Progenitor cell of endocrine pancreas (in vitro differentiated cells): ENCODE data around the gene RXRA. TPM values are rescaled to one million over a fixed set of nuclear protein-coding genes. Genes with fewer than 3 reads are reported as not detected.
A peak's percentile ranks its signal among the peaks of the same experiment; 100 is the strongest.

Experiments
- DNase-seq: peaks from one replicate; pipeline ENCODE4 v3.0.0; 2021; ENCODE audit warnings: low spot score; ENCODE audit not compliant: unreplicated experiment
- H3K27ac Mint-ChIP-seq: 2 replicates; pipeline ENCODE4 v1.8.0; 2021; ENCODE audit warnings: mild to moderate bottlenecking, moderate library complexity, mixed read lengths
- H3K27me3 Mint-ChIP-seq: 2 replicates; pipeline ENCODE4 v1.8.0; 2021; ENCODE audit warnings: mixed read lengths
- H3K36me3 Mint-ChIP-seq: 2 replicates; pipeline ENCODE4 v1.8.0; 2022; ENCODE audit warnings: mixed read lengths; ENCODE audit not compliant: insufficient read depth
- H3K4me1 Mint-ChIP-seq: 2 replicates; pipeline ENCODE4 v1.8.0; 2021; ENCODE audit warnings: low read depth, mixed read lengths
- H3K4me3 Mint-ChIP-seq: 2 replicates; pipeline ENCODE4 v1.8.0; 2021; ENCODE audit warnings: low read depth, mild to moderate bottlenecking, moderate library complexity, mixed read lengths
- H3K9me3 Mint-ChIP-seq: 2 replicates; pipeline ENCODE4 v1.8.0; 2021; ENCODE audit warnings: low read depth, mixed read lengths
- CTCF ChIP-seq: fragments of 200-600 bp; sonication (generic); IDR thresholded peaks from one replicate; pipeline ENCODE4 v1.5.0; 2021; ENCODE audit warnings: antibody characterized with exemption, mild to moderate bottlenecking; ENCODE audit not compliant: unreplicated experiment
- total RNA-seq: library from RNA; stranded (reverse); gene quantifications from 2 replicates; pipeline ENCODE4 v1.2.1, GENCODE V29; 2021

The RXRA gene
- total RNA-seq, 1 donor from 2014 or later, result 64.8 TPM

DNA sequence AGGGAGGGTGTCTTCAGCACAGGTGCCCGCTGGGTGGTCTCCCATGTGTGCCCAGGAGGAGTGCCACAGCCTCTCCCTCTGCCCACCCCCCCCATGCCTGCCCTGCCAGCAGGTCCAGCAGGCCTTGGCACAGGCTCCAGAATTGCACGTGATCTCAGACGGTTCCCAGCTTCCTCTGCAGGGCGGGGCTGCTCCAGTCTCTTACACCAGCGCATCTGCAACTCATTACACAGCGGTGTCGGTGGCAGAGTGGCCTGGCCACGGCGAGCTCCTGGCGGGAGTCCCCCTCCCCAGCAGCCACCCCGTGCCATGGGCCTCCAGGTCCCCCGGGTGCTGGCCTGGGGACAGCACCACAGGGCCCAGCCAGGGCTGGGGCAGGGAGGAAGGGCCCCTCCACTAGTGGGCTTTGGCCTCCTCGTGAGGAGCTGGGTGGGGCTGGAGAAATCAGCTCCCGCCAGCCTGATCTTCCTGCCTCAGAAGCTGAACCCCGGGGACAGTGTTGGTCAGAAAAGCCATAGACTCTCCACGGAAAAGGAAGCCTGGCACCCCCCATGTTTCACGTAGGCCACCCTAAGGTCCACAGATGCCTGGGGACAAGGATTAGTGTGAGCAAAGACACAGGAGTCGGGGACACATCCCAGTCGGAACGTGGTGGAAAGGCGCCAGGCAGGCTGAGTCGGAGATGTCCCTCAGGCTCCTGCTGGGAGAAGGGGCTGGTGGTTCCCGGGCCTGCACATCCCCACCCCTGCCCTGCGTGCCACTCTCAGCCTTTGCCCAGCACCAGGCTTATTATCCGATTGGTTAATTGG is 40.2 kb downstream of the RXRA start:
- no peak for TF ChIP-seq CTCF
- Mint-ChIP-seq H3K9me3 (no peaks in the 10 kb centered on the region), H3K4me1 (peaks cover 16% of the 10 kb centered on the region), H3K36me3 (no peaks in the 10 kb centered on the region), H3K27ac (peak overlapping the region; percentile 71), H3K27me3 (no peaks in the 10 kb centered on the region), H3K4me3 (no peak overlapping the region)
- no peak for DNase-seq

GRCh38 chr9:134367061-134367460 is 40.8 kb downstream of the RXRA start:
- no peak for TF ChIP-seq CTCF
- H3K36me3 Mint-ChIP-seq, result no peaks in the 10 kb centered on the region
- no peaks in the 10 kb centered on the region for H3K27me3 Mint-ChIP-seq
- DNase-seq, result no peak
- H3K27ac Mint-ChIP-seq, result peak overlapping the region; percentile 71
- H3K9me3 Mint-ChIP-seq, result no peaks in the 10 kb centered on the region
- no peak overlapping the region for H3K4me3 Mint-ChIP-seq
- H3K4me1 Mint-ChIP-seq, result peaks cover 16% of the 10 kb centered on the region

GRCh38 chr9:134367791-134368490 is 41.7 kb downstream of the RXRA start:
- H3K9me3 Mint-ChIP-seq, result no peaks in the 10 kb centered on the region
- H3K4me3 Mint-ChIP-seq, result no peak overlapping the region
- TF ChIP-seq CTCF, result no peak
- DNase-seq, result no peak
- H3K36me3 Mint-ChIP-seq, result no peaks in the 10 kb centered on the region
- H3K4me1 Mint-ChIP-seq, result peaks cover 16% of the 10 kb centered on the region
- H3K27ac Mint-ChIP-seq, result no peak overlapping the region
- H3K27me3 Mint-ChIP-seq, result no peaks in the 10 kb centered on the region

DNA sequence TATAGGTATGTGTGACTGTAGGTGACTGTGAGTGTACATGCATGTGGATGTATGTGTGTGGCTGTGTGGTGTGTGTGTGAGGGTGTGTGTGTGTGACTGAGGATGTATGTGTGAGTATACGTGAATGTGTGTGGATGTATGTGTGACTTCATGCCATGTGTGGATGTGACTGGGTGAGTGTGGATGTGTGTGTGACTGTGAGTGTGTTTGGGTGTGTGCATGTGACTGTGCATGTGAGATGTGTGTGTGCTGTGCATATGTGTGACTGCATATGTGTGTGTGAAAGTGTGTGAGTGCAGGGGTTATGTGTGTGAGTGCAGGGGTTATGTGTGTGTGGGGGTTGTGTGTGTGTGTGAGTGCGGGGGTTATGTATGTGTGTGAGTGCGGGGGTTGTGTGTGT is 42.3 kb downstream of the RXRA start:
- TF ChIP-seq CTCF, result no peak

GRCh38 chr9:134369416-134370212 is 43.4 kb downstream of the RXRA start:
- Mint-ChIP-seq H3K4me3 (no peak overlapping the region), H3K36me3 (no peaks in the 10 kb centered on the region), H3K27ac (no peak overlapping the region), H3K27me3 (no peaks in the 10 kb centered on the region), H3K4me1 (peaks cover 15% of the 10 kb centered on the region), H3K9me3 (no peaks in the 10 kb centered on the region)
- no peak for DNase-seq
- no peak for TF ChIP-seq CTCF

More for the DNA sequence above, 42.3 kb downstream of the RXRA start:
- H3K4me3 Mint-ChIP-seq, result no peak overlapping the region
- DNase-seq, result no peak
- no peaks in the 10 kb centered on the region for H3K9me3 Mint-ChIP-seq
- no peaks in the 10 kb centered on the region for H3K36me3 Mint-ChIP-seq
- no peaks in the 10 kb centered on the region for H3K27me3 Mint-ChIP-seq
- H3K4me1 Mint-ChIP-seq, result peaks cover 16% of the 10 kb centered on the region
- H3K27ac Mint-ChIP-seq, result peak overlapping the region; percentile 9
